Activated naive CD4-positive, alpha-beta T cell treated with anti-CD3 and anti-CD28 coated beads, Interleukin-2, amount 50 U/mL, for 16 hours (primary cell): Measurements from ENCODE around the gene PRDM11.
A peak's percentile ranks its signal among the peaks of the same experiment; 100 is the strongest.

Experiments
- DNase-seq: peaks from one replicate; pipeline ENCODE4 v3.0.0-alpha.2; 2020

The PRDM11 gene

DNA sequence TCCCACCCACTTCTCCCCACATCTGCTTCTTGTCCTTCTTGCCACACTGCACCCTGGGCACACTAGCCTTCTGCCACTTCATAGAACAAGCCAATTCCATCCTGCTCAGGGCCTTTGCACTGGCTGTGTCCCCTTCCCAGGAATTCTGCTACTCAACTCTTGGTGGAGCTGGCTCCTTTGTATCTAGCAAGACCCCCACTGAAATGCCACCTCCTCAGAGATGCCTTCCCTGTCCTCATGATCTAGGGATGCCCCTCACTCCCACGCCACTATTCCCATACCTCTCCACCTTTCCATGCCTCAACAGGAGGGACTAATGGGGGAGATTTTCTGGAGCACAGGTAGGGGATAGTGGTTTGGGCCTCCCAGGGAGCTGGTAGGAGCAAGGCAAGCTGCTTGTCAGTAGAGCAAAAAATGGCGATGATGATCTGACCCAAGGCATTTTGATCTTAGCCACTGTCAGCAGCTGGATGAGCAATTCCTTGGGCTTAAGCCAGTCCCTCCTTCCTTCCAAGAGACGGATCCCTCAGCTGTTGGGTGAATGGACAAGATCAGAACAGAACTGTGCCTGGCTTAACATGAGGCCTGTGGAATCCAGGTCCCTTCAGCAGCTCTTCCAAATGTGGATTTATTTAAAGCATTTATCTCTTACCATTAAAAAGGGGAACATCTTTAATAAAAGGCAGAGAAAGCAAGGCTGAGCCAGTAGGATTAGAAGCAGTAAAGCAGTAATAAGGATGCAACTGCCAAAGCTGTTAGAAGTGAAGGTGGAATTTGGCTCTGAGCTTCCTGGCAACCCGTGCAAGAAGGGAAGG lies 4.0 kb upstream of the PRDM11 start:
- DNase-seq: no peak

GRCh38 chr11:45143494-45143893 lies 2.9 kb upstream of the PRDM11 start:
- DNase-seq: no peak

DNA sequence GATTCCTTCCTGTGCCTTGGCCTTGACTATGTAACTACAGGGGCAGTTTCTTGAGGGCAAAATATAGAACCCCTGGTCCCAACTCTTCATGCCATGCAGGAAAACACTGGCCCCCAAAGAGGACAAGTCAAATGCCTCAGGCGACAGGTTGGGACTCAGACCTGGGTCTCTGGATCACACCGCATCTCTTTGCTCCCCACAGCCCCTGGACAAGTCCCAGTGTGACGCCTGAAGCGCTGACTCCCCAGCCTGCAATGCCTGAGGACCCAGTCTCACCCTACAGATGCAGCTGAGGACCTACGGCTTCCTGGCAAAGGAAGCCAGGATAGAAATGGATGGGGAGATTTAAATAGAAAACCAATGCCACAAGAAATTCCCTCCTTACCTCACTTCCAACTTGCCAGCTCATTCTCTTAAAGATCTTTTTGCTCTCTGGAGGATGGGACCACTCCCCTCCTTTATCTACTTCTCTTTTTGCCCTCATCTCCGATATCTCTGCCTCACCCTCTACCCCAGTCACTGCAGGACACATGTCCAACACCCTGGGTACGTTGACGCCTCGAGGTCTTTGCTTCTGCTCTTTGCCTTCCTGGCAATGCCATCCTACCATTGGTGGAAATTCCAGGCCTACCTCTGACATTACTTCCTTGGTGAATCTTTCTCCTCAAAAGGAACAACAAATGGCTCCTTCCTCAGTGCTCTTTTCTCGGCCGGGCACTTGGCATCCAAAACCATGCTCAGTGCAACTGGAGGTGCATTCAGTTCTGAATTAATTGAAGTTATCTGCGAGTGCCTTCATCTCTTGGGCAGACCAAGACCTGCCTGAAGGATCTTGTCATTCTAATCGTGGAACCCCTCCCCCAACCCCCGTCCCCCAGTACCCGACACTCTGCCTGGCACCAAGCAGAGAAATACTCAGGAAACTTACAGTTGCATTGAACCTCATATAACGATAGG lies 2.0 kb upstream of the PRDM11 start:
- DNase-seq: no peak

DNA sequence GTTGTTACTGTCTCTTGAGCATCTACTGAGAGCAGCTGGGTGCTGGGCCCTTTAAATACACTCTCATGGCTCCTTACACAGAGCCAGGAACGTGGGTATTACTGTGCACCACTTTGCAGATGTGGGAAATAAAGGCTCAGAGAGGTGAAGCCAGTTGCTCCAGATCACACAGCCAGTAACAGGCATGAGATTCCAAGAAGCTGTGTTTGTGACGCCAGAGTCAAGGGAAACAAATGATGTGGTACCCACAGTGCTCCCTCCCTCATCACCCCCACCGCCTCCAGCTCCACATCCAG lies 1.4 kb upstream of the PRDM11 start:
- DNase-seq: no peak

- no peak for DNase-seq
Observed at GRCh38 chr11:45145379-45146071, 914 bp upstream of the PRDM11 start.

- peak; percentile 94 for DNase-seq
Observed at GRCh38 chr11:45147017-45147728, 734 bp downstream of the PRDM11 start.

- DNase-seq: no peak
Observed at GRCh38 chr11:45147891-45148675, 1.6 kb downstream of the PRDM11 start.

GRCh38 chr11:45149483-45150056 lies 3.1 kb downstream of the PRDM11 start:
- no peak for DNase-seq

DNA sequence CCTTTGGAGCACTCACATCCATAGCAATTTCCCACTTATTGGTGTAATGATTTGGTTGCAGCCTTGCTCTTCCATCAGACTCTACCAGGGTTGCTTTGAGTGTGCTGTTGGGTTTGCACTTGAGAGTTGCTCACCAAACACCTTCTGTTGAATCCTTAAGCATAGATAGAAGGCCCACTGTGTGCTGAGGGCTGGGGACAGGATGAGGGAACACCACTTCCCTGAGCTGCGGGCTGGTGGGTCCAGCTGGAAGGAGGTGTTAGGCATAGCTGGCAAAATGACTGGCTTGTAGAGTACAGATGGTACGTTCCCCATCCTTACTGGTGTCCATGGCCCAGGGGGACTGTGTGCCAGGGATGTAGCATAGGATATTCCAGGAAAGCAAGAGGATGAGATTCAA lies 3.9 kb downstream of the PRDM11 start:
- DNase-seq: no peak

- DNase-seq: no peak
Observed at GRCh38 chr11:45150943-45151342, 4.5 kb downstream of the PRDM11 start.

GRCh38 chr11:45151362-45151982 lies 5.0 kb downstream of the PRDM11 start:
- no peak for DNase-seq

- DNase-seq: no peak
Observed at GRCh38 chr11:45152740-45153595, 6.5 kb downstream of the PRDM11 start.

- no peak for DNase-seq
Observed at GRCh38 chr11:45154276-45154675, 7.8 kb downstream of the PRDM11 start.

- no peak for DNase-seq
Observed at GRCh38 chr11:45155058-45155551, 8.7 kb downstream of the PRDM11 start.

DNA sequence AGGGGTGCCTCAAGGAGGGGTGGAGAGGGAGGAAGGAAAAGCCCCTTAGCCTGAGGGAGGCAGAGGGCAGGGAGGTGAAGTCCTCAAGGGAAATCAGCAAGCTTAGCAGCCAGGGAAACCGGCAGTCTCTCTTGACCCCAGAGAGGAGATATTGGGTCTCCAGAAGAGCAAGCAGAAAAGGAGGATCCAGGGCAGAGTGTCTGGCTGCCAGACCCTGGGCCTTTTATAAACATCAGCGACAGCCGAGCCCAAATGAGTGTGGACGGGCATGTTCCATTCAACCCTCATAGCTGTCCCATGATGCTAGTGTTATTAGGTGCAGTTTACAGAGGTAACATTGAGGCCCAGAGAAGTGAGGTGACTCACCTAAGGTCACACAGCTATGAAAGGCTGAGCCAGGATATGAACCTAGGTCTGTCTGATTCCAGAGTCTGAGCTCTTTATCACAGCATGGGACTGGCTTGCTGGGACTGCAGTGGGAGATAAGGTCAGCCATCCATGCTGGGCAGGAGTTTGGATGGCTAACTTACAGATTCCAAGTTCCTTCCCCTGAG lies 9.3 kb downstream of the PRDM11 start:
- DNase-seq: no peak

DNA sequence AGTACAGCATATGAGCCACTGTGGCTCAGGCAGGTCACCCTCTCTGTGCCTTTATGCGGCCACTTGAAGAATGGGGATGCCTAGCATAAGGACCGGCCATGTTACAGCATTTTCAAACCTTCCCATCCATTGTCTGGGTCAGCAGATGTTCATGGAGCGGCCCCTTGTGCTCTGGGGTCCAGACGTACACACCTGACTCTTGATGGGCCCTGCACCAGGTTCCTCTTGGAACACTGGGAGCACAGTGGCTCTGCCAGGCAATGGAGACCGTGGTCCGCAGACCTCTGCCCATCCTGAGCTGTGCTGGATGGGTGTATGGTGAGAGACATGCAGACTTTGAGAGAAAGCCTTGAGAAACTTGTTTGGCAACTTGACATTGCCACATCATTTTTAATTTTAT lies 9.8 kb downstream of the PRDM11 start:
- no peak for DNase-seq

- DNase-seq: no peak
Observed at GRCh38 chr11:45156741-45157140, 10.3 kb downstream of the PRDM11 start.

GRCh38 chr11:45157247-45158209 lies 11.1 kb downstream of the PRDM11 start:
- no peak for DNase-seq
